Right lobe of liver (tissue), 6 donors: ENCODE measurements around the gene PTCD1. TPM values are rescaled to one million over a fixed set of nuclear protein-coding genes. Genes with fewer than 3 reads are reported as not detected.
A peak's percentile ranks its signal among the peaks of the same experiment; 100 is the strongest.
"Not testable (repeated sequence)": the region's sequence is repeated elsewhere in the genome, so short reads cannot be mapped to it uniquely, and the experiment has no call there.

Experiments used
- ATAC-seq, 4 donors: fragments of 200-7000 bp; cut with Tn5 transposase; one replicate each; pipeline ENCODE4 v1.9.1; 2020; ENCODE audit warnings: mild to moderate bottlenecking in 4 of 4, moderate library complexity in 4 of 4
- DNase-seq, 3 donors: peaks; one replicate each; pipeline ENCODE4 v3.0.0-alpha.2; 2020
- H3K27ac ChIP-seq, 3 donors: fragments of 200-600 bp; one replicate each; pipeline ENCODE4 v1.8.0; 2022
- H3K27me3 ChIP-seq, 2 donors: fragments of 200-600 bp; one replicate each; pipeline ENCODE4 v1.8.0; 2022
- H3K36me3 ChIP-seq, 4 donors: fragments of 200-600 bp; sonication (generic) in 1 of 4; one replicate each; pipeline versions ENCODE4 v1.5.1 to v1.8.0; 2017 to 2022; ENCODE audit warnings: control low read depth in 1 of 4
- H3K4me1 ChIP-seq, 4 donors: fragments of 200-600 bp; sonication (generic) in 1 of 4; one replicate each; pipeline versions ENCODE4 v1.5.1 to v1.8.0; 2017 to 2022; ENCODE audit warnings: control low read depth in 1 of 4
- H3K4me3 ChIP-seq, 3 donors: fragments of 200-600 bp; one replicate each; pipeline ENCODE4 v1.8.0; 2022
- H3K9me3 ChIP-seq, 4 donors: fragments of 200-600 bp; sonication (generic) in 1 of 4; one replicate each; pipeline versions ENCODE4 v1.5.1 to v1.8.0; 2017 to 2022; ENCODE audit warnings: control low read depth in 1 of 4
- POLR2A ChIP-seq: fragments of 450-650 bp; IDR thresholded peaks from one replicate; pipeline ENCODE4 v1.6.1; 2017; ENCODE audit warnings: antibody characterized with exemption, mild to moderate bottlenecking
- WGBS: methylation state at CpG from one replicate; pipeline ENCODE4 v1.1.6; 2018; ENCODE audit warnings: low coverage, low lambda C conversion rate; ENCODE audit not compliant: insufficient coverage; ENCODE audit errors: missing lambda C conversion rate; 5-methylcytosine and 5-hydroxymethylcytosine counted together
- intact Hi-C, 2 donors: fragments of 100-400 bp; cut with DNase I; formaldehyde crosslinking; loops; one replicate each; pipeline versions ENCODE4 v1.11.2 to v1.14.1; 2022
- total RNA-seq, 6 experiments: library from RNA; depleted of rRNA in 2 of 6; stranded (reverse); fragments of >200 nt in 2 of 6; fragmentation: NEBNext Ultra II Directional in 3 of 6; extraction: Animal tissue kit (Norgen Biotek cat#: 25700) in 3 of 6; gene quantifications; one replicate each; pipeline versions ENCODE4 v1.1.0 to v1.2.4, GENCODE V29; 2016 to 2023
- TF ChIP-seq, protein P1 (sequence below), 4 donors: fragments of 200-600 bp in 3 of 4; fragments of 450-650 bp in 1 of 4; IDR thresholded peaks; one replicate each; pipeline versions ENCODE4 v1.5.1 to v1.8.0; 2016 to 2022; ENCODE audit warnings: antibody characterized with exemption in 4 of 4, mild to moderate bottlenecking in 2 of 4
- donor health status: DM: no; HTN: yes; CAD: no.
- donor health status: DM: no; HTN: no; CAD: no.
- donor health status: DM: no; HTN: no; CAD: no.
- donor health status: DM: no; HTN: yes; CAD: no.
- donor health status: DM: no; HTN: yes; CAD: no.

PTCD1 gene
- total RNA-seq, 6 experiments from 2014 or later, result 2.4 to 5.3 (median 2.8) TPM

GRCh38 chr7:99381664-99382075 is 56.9 kb downstream of the PTCD1 start:
- no peaks in the 10 kb centered on the region for H3K9me3 ChIP-seq
- H3K4me1 ChIP-seq, result peaks cover 0 to 36% (median 11%) of the 10 kb centered on the region in 4 donors
- H3K4me3 ChIP-seq, result no peak overlapping the region
- H3K27ac ChIP-seq, result no peak overlapping the region
- DNase-seq (peak; percentile 73 to 82 (median 80)), ATAC-seq (peak; percentile 62 to 73 (median 70))
- TF ChIP-seq, protein P1, sequence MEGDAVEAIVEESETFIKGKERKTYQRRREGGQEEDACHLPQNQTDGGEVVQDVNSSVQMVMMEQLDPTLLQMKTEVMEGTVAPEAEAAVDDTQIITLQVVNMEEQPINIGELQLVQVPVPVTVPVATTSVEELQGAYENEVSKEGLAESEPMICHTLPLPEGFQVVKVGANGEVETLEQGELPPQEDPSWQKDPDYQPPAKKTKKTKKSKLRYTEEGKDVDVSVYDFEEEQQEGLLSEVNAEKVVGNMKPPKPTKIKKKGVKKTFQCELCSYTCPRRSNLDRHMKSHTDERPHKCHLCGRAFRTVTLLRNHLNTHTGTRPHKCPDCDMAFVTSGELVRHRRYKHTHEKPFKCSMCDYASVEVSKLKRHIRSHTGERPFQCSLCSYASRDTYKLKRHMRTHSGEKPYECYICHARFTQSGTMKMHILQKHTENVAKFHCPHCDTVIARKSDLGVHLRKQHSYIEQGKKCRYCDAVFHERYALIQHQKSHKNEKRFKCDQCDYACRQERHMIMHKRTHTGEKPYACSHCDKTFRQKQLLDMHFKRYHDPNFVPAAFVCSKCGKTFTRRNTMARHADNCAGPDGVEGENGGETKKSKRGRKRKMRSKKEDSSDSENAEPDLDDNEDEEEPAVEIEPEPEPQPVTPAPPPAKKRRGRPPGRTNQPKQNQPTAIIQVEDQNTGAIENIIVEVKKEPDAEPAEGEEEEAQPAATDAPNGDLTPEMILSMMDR (IDR thresholded peaks at IDR 0.05), result no peak
- no peak for TF ChIP-seq POLR2A
- H3K36me3 ChIP-seq, result no peaks in the 10 kb centered on the region
- intact Hi-C loops, result no loop called here
- H3K27me3 ChIP-seq, result no peaks in the 10 kb centered on the region
- 20% methylated on average over 1 of the region's 7 CpGs for WGBS

GRCh38 chr7:99380823-99381663 is 57.6 kb downstream of the PTCD1 start:
- TF ChIP-seq, protein P1 (IDR thresholded peaks at IDR 0.05), result no peak
- no peak for TF ChIP-seq POLR2A
- peak in 1 of 3 donors; percentile 54 for DNase-seq
- H3K27ac ChIP-seq, result peak overlapping the region in 2 of 3 donors; percentile 73 to 74
- 37% methylated on average over 12 of the region's 16 CpGs for WGBS
- peaks cover 0 to 38% (median 11%) of the 10 kb centered on the region in 4 donors for H3K4me1 ChIP-seq
- intact Hi-C loops, result no loop called here
- ATAC-seq, result peak; percentile 39 to 53 (median 46)
- no peak overlapping the region for H3K4me3 ChIP-seq
- no peaks in the 10 kb centered on the region for H3K27me3 ChIP-seq
- H3K9me3 ChIP-seq, result no peaks in the 10 kb centered on the region
- no peaks in the 10 kb centered on the region for H3K36me3 ChIP-seq

DNA sequence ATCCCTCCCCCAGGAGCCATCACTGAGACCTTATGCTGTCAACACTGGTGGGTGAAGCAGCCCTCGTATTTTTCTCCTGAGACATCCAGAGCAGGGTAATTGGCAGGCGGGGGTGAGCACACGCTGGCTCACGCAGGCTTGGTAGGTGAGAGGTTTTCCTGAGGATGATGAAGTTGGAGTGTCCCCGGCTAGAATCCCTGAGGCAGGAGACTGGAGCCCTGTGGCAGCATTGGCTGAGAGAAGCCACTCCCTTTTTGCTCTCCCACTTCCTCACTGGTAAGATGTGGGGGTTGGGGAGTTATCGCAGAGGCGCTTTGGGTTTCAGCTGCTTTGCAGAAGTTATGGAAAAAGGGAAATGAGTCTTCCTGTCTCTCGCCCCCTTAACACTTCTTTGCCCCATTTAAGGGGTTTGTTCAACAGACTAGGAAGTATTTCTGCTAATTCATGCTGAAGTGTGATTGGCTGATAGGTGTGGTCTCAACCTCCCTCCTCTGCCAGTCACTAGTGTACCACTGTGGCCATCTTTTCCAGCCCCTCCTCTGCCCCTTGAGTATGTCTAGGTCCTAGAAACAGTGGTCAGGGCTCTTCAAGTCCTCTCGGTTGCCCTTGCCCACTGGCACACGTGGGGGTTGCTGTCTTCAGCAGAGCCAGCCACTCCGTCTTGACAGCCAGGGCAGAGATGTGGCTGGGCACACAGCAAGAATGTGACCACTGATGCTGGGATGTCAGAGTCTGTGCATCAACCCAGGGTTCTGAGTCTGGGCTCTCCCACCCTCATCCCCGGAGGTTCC is 58.4 kb downstream of the PTCD1 start:
- Histone ChIP-seq H3K9me3 (no peaks in the 10 kb centered on the region), H3K4me1 (peaks cover 0 to 46% (median 13%) of the 10 kb centered on the region in 4 donors), H3K27me3 (no peaks in the 10 kb centered on the region), H3K36me3 (no peaks in the 10 kb centered on the region), H3K4me3 (peak overlapping the region; percentile 6 to 29 (median 16)), H3K27ac (peak overlapping the region; percentile 29 to 75 (median 74))
- WGBS, result 51% methylated on average over 5 of the region's 12 CpGs
- no peak for DNase-seq
- TF ChIP-seq POLR2A, result no peak
- TF ChIP-seq, protein P1 (IDR thresholded peaks at IDR 0.05), result no peak
- intact Hi-C loops, result no loop called here
- ATAC-seq, result peak; percentile 18 to 45 (median 30)

DNA sequence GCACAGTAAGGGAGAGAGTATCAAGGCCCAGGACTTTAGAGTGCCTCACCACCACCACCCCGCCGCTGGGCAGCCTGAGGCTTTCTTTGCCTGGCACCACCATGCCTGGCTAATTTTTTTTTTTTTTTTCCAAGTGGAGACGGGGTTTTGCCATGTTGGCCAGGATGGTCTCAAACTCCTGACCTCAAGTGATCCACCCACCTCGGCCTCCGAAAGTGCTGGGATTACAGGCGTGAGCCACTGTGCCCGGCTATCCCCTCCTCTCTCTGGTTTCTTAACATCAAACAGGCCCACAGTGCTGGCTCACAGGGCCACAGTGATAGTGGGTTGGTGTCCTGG is 58.9 kb downstream of the PTCD1 start:
- ATAC-seq, intact Hi-C loops, H3K27me3 ChIP-seq, DNase-seq, H3K36me3 ChIP-seq, H3K9me3 ChIP-seq: not testable (repeated sequence)
- WGBS, result 46% methylated on average over 7 of the region's 7 CpGs
- H3K27ac ChIP-seq, result peak overlapping the region; percentile 29 to 75 (median 74)
- H3K4me3 ChIP-seq, result peak overlapping the region; percentile 6 to 29 (median 16)
- peaks cover 0 to 46% (median 13%) of the 10 kb centered on the region in 4 donors for H3K4me1 ChIP-seq
